Right lobe of liver (tissue), 6 donors: ENCODE data around the gene LDB2. TPM values are rescaled to one million over a fixed set of nuclear protein-coding genes. Genes with fewer than 3 reads are reported as not detected.

Experiments
- ATAC-seq, 4 donors: fragments of 200-7000 bp; cut with Tn5 transposase; one replicate each; pipeline ENCODE4 v1.9.1; 2020; ENCODE audit warnings: mild to moderate bottlenecking in 4 of 4, moderate library complexity in 4 of 4
- DNase-seq, 3 donors: peaks; one replicate each; pipeline ENCODE4 v3.0.0-alpha.2; 2020
- H3K27ac ChIP-seq, 3 donors: fragments of 200-600 bp; one replicate each; pipeline ENCODE4 v1.8.0; 2022
- H3K27me3 ChIP-seq, 2 donors: fragments of 200-600 bp; one replicate each; pipeline ENCODE4 v1.8.0; 2022
- H3K36me3 ChIP-seq, 4 donors: fragments of 200-600 bp; sonication (generic) in 1 of 4; one replicate each; pipeline versions ENCODE4 v1.5.1 to v1.8.0; 2017 to 2022; ENCODE audit warnings: control low read depth in 1 of 4
- H3K4me1 ChIP-seq, 4 donors: fragments of 200-600 bp; sonication (generic) in 1 of 4; one replicate each; pipeline versions ENCODE4 v1.5.1 to v1.8.0; 2017 to 2022; ENCODE audit warnings: control low read depth in 1 of 4
- H3K4me3 ChIP-seq, 3 donors: fragments of 200-600 bp; one replicate each; pipeline ENCODE4 v1.8.0; 2022
- H3K9me3 ChIP-seq, 4 donors: fragments of 200-600 bp; sonication (generic) in 1 of 4; one replicate each; pipeline versions ENCODE4 v1.5.1 to v1.8.0; 2017 to 2022; ENCODE audit warnings: control low read depth in 1 of 4
- CTCF ChIP-seq, 4 donors: fragments of 200-600 bp in 3 of 4; fragments of 450-650 bp in 1 of 4; IDR thresholded peaks; one replicate each; pipeline versions ENCODE4 v1.5.1 to v1.8.0; 2016 to 2022; ENCODE audit warnings: antibody characterized with exemption in 4 of 4, mild to moderate bottlenecking in 2 of 4
- POLR2A ChIP-seq: fragments of 450-650 bp; IDR thresholded peaks from one replicate; pipeline ENCODE4 v1.6.1; 2017; ENCODE audit warnings: antibody characterized with exemption, mild to moderate bottlenecking
- whole genome bisulfite sequencing: methylation state at CpG from one replicate; pipeline ENCODE4 v1.1.6; 2018; ENCODE audit warnings: low coverage, low lambda C conversion rate; ENCODE audit not compliant: insufficient coverage; ENCODE audit errors: missing lambda C conversion rate; 5-methylcytosine and 5-hydroxymethylcytosine counted together
- intact Hi-C, 2 donors: fragments of 100-400 bp; cut with DNase I; formaldehyde crosslinking; loops; one replicate each; pipeline versions ENCODE4 v1.11.2 to v1.14.1; 2022
- total RNA-seq, 6 experiments: library from RNA; depleted of rRNA in 2 of 6; stranded (reverse); fragments of >200 nt in 2 of 6; fragmentation: NEBNext Ultra II Directional in 3 of 6; extraction: Animal tissue kit (Norgen Biotek cat#: 25700) in 3 of 6; gene quantifications; one replicate each; pipeline versions ENCODE4 v1.1.0 to v1.2.4, GENCODE V29; 2016 to 2023
- donor health status: DM: no; HTN: yes; CAD: no.
- donor health status: DM: no; HTN: no; CAD: no.
- donor health status: DM: no; HTN: no; CAD: no.
- donor health status: DM: no; HTN: yes; CAD: no.
- donor health status: DM: no; HTN: yes; CAD: no.

The LDB2 gene
- total RNA-seq, 6 experiments from 2014 or later, result 11.4 to 26.6 (median 17.3) TPM

GRCh38 chr4:16754104-16754503, 144.3 kb downstream of the LDB2 start:
- no peak for TF ChIP-seq CTCF (IDR thresholded peaks at IDR 0.05)
- no peak for TF ChIP-seq POLR2A
- intact Hi-C loops, result no loop called here
- Histone ChIP-seq H3K4me1 (no peaks in the 10 kb centered on the region), H3K27ac (no peak overlapping the region), H3K4me3 (no peak overlapping the region), H3K27me3 (no peaks in the 10 kb centered on the region), H3K36me3 (no peaks in the 10 kb centered on the region), H3K9me3 (no peaks in the 10 kb centered on the region)
- 35% methylated on average over 2 of the region's 2 CpGs for WGBS
- ATAC-seq (no peak), DNase-seq (no peak)

- Histone ChIP-seq H3K4me3 (no peak overlapping the region), H3K27me3 (no peaks in the 10 kb centered on the region), H3K36me3 (no peaks in the 10 kb centered on the region), H3K4me1 (no peaks in the 10 kb centered on the region), H3K9me3 (no peaks in the 10 kb centered on the region), H3K27ac (no peak overlapping the region)
- TF ChIP-seq CTCF (IDR thresholded peaks at IDR 0.05) (peak; percentile 33 to 45 (median 38)), POLR2A (no peak)
- DNase-seq (no peak), ATAC-seq (peak in 2 of 4 donors; percentile 42 to 45)
- intact Hi-C loops, result no loop called here
Measured at GRCh38 chr4:16752150-16752549, 146.3 kb downstream of the LDB2 start.

GRCh38 chr4:16750882-16751642, 147.4 kb downstream of the LDB2 start:
- peak; percentile 24 to 78 (median 50) for ATAC-seq
- H3K36me3 ChIP-seq, result no peaks in the 10 kb centered on the region
- no peak for DNase-seq
- no peak for TF ChIP-seq POLR2A
- no peak for TF ChIP-seq CTCF (IDR thresholded peaks at IDR 0.05)
- no peak overlapping the region for H3K4me3 ChIP-seq
- no peaks in the 10 kb centered on the region for H3K9me3 ChIP-seq
- no peaks in the 10 kb centered on the region for H3K27me3 ChIP-seq
- no peaks in the 10 kb centered on the region for H3K4me1 ChIP-seq
- 56% methylated on average over 8 of the region's 8 CpGs for WGBS
- H3K27ac ChIP-seq, result no peak overlapping the region
- intact Hi-C loops, result no loop called here

- Histone ChIP-seq H3K36me3 (no peaks in the 10 kb centered on the region), H3K4me3 (no peak overlapping the region), H3K4me1 (no peaks in the 10 kb centered on the region), H3K9me3 (no peaks in the 10 kb centered on the region), H3K27ac (no peak overlapping the region), H3K27me3 (no peaks in the 10 kb centered on the region)
- intact Hi-C loops, result no loop called here
- DNase-seq, result no peak
- WGBS, result 27% methylated on average over 2 of the region's 2 CpGs
- TF ChIP-seq CTCF (IDR thresholded peaks at IDR 0.05), result no peak
- TF ChIP-seq POLR2A, result no peak
- ATAC-seq, result peak; percentile 59 to 83 (median 71)
Measured at GRCh38 chr4:16750216-16750615, 148.2 kb downstream of the LDB2 start.
